ENCODE measurements around the gene RNF10.
"Not testable (repeated sequence)": the region's sequence is repeated elsewhere in the genome, so short reads cannot be mapped to it uniquely, and the experiment has no call there.

Gene RNF10

GRCh38 chr12:120534203-120534702 lies at the start of gene RNF10:
Gene RNF10, plus strand, starts transcription at chr12:120534356. Its CDS starts 456 bp downstream, at chr12:120534812.
- H3K27ac ChIP-seq = peak within 1 kb of the TSS; percentile 77
- TF ChIP-seq, protein P1, sequence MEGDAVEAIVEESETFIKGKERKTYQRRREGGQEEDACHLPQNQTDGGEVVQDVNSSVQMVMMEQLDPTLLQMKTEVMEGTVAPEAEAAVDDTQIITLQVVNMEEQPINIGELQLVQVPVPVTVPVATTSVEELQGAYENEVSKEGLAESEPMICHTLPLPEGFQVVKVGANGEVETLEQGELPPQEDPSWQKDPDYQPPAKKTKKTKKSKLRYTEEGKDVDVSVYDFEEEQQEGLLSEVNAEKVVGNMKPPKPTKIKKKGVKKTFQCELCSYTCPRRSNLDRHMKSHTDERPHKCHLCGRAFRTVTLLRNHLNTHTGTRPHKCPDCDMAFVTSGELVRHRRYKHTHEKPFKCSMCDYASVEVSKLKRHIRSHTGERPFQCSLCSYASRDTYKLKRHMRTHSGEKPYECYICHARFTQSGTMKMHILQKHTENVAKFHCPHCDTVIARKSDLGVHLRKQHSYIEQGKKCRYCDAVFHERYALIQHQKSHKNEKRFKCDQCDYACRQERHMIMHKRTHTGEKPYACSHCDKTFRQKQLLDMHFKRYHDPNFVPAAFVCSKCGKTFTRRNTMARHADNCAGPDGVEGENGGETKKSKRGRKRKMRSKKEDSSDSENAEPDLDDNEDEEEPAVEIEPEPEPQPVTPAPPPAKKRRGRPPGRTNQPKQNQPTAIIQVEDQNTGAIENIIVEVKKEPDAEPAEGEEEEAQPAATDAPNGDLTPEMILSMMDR (IDR thresholded peaks at IDR 0.05) = no peak
- TF ChIP-seq ZFX (IDR thresholded peaks at IDR 0.05; ENCODE audit: borderline replicate concordance) = 0 out of 2 replicates have a peak, but pooled peaks have one; percentile 59

DNA sequence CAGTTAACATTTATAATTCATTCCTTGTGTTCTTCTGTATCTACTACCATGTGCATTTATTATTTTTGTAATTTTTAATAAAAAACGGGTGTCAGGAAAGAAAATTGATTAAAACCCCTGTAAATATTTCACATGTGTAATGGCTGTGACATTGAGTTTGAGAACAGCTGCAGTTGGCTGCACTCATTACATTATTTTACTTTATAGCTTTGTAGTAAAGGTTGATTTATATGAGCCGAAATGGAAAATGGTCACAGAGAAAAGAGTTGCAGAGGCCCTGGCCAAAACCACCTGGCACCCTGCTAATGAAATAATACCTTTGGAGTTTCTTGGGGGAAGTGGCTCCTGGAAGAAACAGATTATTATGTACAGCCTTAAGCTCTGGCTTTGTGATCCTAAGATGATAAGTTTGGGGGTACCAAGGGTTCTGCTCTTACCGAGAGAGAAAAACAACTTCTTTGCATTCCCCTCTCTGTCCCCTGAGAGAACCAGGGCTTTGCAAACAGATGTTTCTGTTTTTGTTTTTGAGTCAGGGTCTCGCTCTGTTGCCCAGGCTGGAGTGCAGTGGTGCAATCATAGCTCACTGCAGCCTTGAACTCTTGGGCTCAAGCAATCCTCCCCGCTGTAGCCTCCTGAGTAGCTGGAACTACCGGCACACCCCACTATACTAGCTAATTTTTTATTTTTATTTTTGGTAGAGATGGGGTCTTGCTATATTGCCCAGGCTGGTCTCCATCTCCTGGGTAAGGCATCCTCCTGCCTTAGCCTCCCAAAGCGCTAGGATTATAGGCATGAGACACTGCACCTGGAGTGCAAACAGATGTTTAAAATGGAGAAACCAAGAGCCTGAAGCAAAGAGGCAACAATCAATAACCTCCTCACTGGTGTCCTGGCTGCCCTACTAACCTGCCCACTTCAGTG lies 47.9 kb upstream of the RNF10 start:
- H3K27ac ChIP-seq = no peak overlapping the region
- TF ChIP-seq ZFX (IDR thresholded peaks at IDR 0.05; ENCODE audit: borderline replicate concordance) = no peak
- TF ChIP-seq, protein P1 (IDR thresholded peaks at IDR 0.05) = no peak

DNA sequence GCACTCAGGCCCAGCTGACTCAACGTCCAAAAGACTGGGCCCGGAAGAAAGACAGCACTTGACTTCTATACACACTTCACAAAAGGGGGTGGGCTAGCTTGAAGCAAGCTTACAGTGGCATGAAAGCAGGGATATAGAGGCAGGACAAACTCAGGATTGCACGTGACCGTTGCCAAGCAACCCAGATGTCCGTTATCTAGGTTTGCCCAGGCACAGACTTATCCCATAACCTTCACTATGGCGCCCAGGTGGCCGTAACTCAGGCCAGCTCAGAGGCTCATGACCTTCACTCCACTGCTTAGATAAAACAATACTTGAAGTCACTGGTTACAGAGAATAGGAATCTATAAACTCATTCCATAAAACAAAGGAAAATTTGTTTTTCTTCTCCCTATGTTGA lies 46.6 kb upstream of the RNF10 start:
- not testable (repeated sequence) for H3K27ac ChIP-seq

GRCh38 chr12:120488057-120488640 lies 46.0 kb upstream of the RNF10 start:
- 0 out of 2 replicates have a peak overlapping the region, but pooled peaks have one; percentile 0 for H3K27ac ChIP-seq
- TF ChIP-seq ZFX (IDR thresholded peaks at IDR 0.05; ENCODE audit: borderline replicate concordance) = no peak
- TF ChIP-seq, protein P1 (IDR thresholded peaks at IDR 0.05) = no peak

DNA sequence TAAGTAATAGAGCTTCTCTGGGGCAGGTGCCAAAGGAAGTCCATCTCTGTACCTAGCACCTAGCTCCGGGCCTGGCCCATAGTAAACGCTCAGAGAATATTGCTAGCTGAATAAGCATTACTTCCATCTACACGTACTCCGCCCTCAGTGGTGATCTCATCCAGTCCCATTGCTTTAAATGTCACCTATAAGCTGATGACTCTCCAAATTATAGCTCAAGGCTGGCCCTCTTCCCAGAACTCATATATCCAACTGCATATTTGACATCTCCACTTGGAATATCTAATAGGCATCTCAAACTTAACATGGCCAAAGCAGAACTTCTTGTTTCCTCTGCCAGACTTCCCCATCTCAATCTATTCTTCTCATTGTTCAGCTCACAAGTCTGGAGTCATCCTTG lies 45.1 kb upstream of the RNF10 start:
- no peak for TF ChIP-seq ZFX (IDR thresholded peaks at IDR 0.05; ENCODE audit: borderline replicate concordance)
- TF ChIP-seq, protein P1 (IDR thresholded peaks at IDR 0.05) = no peak
- peak overlapping the region; percentile 11; the same call in 1 of the 2 replicates for H3K27ac ChIP-seq

- no peak overlapping the region for H3K27ac ChIP-seq
- TF ChIP-seq, protein P1 (IDR thresholded peaks at IDR 0.05) = no peak
- no peak for TF ChIP-seq ZFX (IDR thresholded peaks at IDR 0.05; ENCODE audit: borderline replicate concordance)
Measured at GRCh38 chr12:120490325-120490724, 43.8 kb upstream of the RNF10 start.

- H3K27ac ChIP-seq = no peak overlapping the region
- TF ChIP-seq ZFX (IDR thresholded peaks at IDR 0.05; ENCODE audit: borderline replicate concordance) = no peak
- TF ChIP-seq, protein P1 (IDR thresholded peaks at IDR 0.05) = no peak
Measured at GRCh38 chr12:120490833-120491512, 43.2 kb upstream of the RNF10 start.

All from 22Rv1 (cell line).